CD4-positive, alpha-beta T cell (primary cell): Measurements from ENCODE around the gene MAPKAP1. TPM values are rescaled to one million over a fixed set of nuclear protein-coding genes. Genes with fewer than 3 reads are reported as not detected.

Experiments
- ATAC-seq: fragments of 200-7000 bp; cut with Tn5 transposase; one replicate; pipeline ENCODE4 v1.10.0; 2022; ENCODE audit warnings: mild to moderate bottlenecking; ENCODE audit not compliant: poor library complexity
- CTCF ChIA-PET: fragments of 350-600 bp; sonication (Branson Sonifier 250); formaldehyde crosslinking; loops from one replicate; lab custom pipeline; 2021; ENCODE audit warnings: antibody characterized with exemption, inconsistent platforms; lab: Charles Lee
- POLR2A ChIA-PET: fragments of 350-600 bp; sonication (Branson Sonifier 250); formaldehyde crosslinking; loops from one replicate; lab custom pipeline; 2021; ENCODE audit warnings: antibody characterized with exemption, inconsistent platforms; lab: Charles Lee
- DNase-seq, 14 experiments: peaks; one replicate each; pipeline ENCODE4 v3.0.0-alpha.2; 2013 to 2020; ENCODE audit warnings: mixed read lengths in 2 of 14
- H3K27ac ChIP-seq, 2 donors: one replicate each; pipeline versions ENCODE4 v1.5.1 to v1.7.0; 2013; ENCODE audit warnings: low read length in 2 of 2, low read depth in 1 of 2, mild to moderate bottlenecking in 1 of 2
- H3K27me3 ChIP-seq, 2 experiments: 1 replicate in 1 of 2; 2 replicates in 1 of 2; pipeline versions ENCODE4 v1.6.1 to v1.7.0; 2013; ENCODE audit warnings: low read length in 2 of 2, control low read depth in 1 of 2, mild to moderate bottlenecking in 1 of 2, moderate library complexity in 1 of 2; ENCODE audit not compliant: insufficient read depth in 2 of 2, control insufficient read depth in 1 of 2
- H3K36me3 ChIP-seq: one replicate; pipeline ENCODE4 v1.6.1; 2013; ENCODE audit warnings: low read length, control low read depth; ENCODE audit not compliant: insufficient read depth
- H3K4me1 ChIP-seq: one replicate; pipeline ENCODE4 v1.6.1; 2013; ENCODE audit warnings: low read length, control low read depth; ENCODE audit not compliant: insufficient read depth
- H3K4me3 ChIP-seq: one replicate; pipeline ENCODE4 v1.5.1; 2013; ENCODE audit warnings: mild to moderate bottlenecking, low read length, moderate library complexity
- H3K9me3 ChIP-seq, 2 experiments: 1 replicate in 1 of 2; 2 replicates in 1 of 2; pipeline versions ENCODE4 v1.6.1 to v1.7.0; 2013; ENCODE audit warnings: low read length in 2 of 2, mild to moderate bottlenecking in 2 of 2, control low read depth in 1 of 2, moderate library complexity in 1 of 2; ENCODE audit not compliant: control insufficient read depth in 1 of 2, insufficient read depth in 1 of 2
- H3K27ac Mint-ChIP-seq: one replicate; pipeline ENCODE4 v1.8.0; 2020; ENCODE audit warnings: mixed read lengths
- H3K27me3 Mint-ChIP-seq: one replicate; pipeline ENCODE4 v1.8.0; 2021; ENCODE audit warnings: mixed read lengths
- H3K36me3 Mint-ChIP-seq: one replicate; pipeline ENCODE4 v1.8.0; 2021; ENCODE audit warnings: low read depth, mixed read lengths
- H3K4me1 Mint-ChIP-seq: one replicate; pipeline ENCODE4 v1.8.0; 2021; ENCODE audit warnings: low read depth, mixed read lengths
- H3K4me3 Mint-ChIP-seq: one replicate; pipeline ENCODE4 v1.8.0; 2020; ENCODE audit warnings: mild to moderate bottlenecking, mixed read lengths
- H3K9me3 Mint-ChIP-seq: one replicate; pipeline ENCODE4 v1.8.0; 2020; ENCODE audit warnings: mixed read lengths
- CTCF ChIP-seq: fragments of 200-600 bp; IDR thresholded peaks from one replicate; pipeline ENCODE4 v1.8.0; 2022; ENCODE audit warnings: antibody characterized with exemption, mild to moderate bottlenecking
- intact Hi-C, 2 experiments: fragments of 100-400 bp; cut with DNase I in 1 of 2; cut with micrococcal nuclease in 1 of 2; formaldehyde crosslinking; loops; one replicate each; pipeline versions ENCODE4 v1.15.1 to v1.9.0; 2023 to 2025; cut with DNase I, micrococcal nuclease
- total RNA-seq, 174 experiments: library from RNA in 2 of 174; stranded (reverse) in 2 of 174; gene quantifications; one replicate each; pipeline ENCODE4 v1.2.3 and lab custom pipeline; 2021 to 2026

The MAPKAP1 gene
- total RNA-seq, 2 experiments from 2014 or later: 40.3 to 44.9 TPM

GRCh38 chr9:125685167-125685566 lies 21.8 kb downstream of the MAPKAP1 start:
- Histone ChIP-seq H3K4me1 (no peaks in the 10 kb centered on the region), H3K27me3 (no peaks in the 10 kb centered on the region), H3K36me3 (peaks cover 26% of the 10 kb centered on the region), H3K27ac (no peak overlapping the region), H3K9me3 (no peaks in the 10 kb centered on the region), H3K4me3 (no peak overlapping the region)
- Mint-ChIP-seq H3K36me3 (peaks cover 33% of the 10 kb centered on the region), H3K9me3 (no peaks in the 10 kb centered on the region), H3K4me3 (no peak overlapping the region), H3K27ac (no peak overlapping the region), H3K27me3 (no peaks in the 10 kb centered on the region), H3K4me1 (peaks cover 17% of the 10 kb centered on the region)
- intact Hi-C loops: no loop called here
- ChIA-PET CTCF (no interaction called here), POLR2A (no interaction called here)
- TF ChIP-seq CTCF: no peak
- no peak for DNase-seq
- no peak for ATAC-seq

- POLR2A ChIA-PET: no interaction called here
- TF ChIP-seq CTCF: no peak
Measured at GRCh38 chr9:125683486-125683885, 23.5 kb downstream of the MAPKAP1 start.

GRCh38 chr9:125682340-125682739 lies 24.7 kb downstream of the MAPKAP1 start:
- no peak overlapping the region for H3K27ac ChIP-seq
- Mint-ChIP-seq H3K4me3 (no peak overlapping the region), H3K27ac (no peak overlapping the region), H3K27me3 (no peaks in the 10 kb centered on the region), H3K36me3 (peaks cover 33% of the 10 kb centered on the region), H3K9me3 (no peaks in the 10 kb centered on the region), H3K4me1 (peaks cover 13% of the 10 kb centered on the region)
- CTCF ChIA-PET: no interaction called here
- DNase-seq (no peak), ATAC-seq (no peak)
- no peak overlapping the region for H3K4me3 ChIP-seq
- H3K36me3 ChIP-seq: peaks cover 26% of the 10 kb centered on the region
- no peaks in the 10 kb centered on the region for H3K4me1 ChIP-seq
- intact Hi-C loops: no loop called here
- H3K9me3 ChIP-seq: no peaks in the 10 kb centered on the region
- H3K27me3 ChIP-seq: no peaks in the 10 kb centered on the region
- no peak for TF ChIP-seq CTCF
- POLR2A ChIA-PET: no interaction called here

More at GRCh38 chr9:125683486-125683885, 23.5 kb downstream of the MAPKAP1 start:
- no peak overlapping the region for H3K4me3 Mint-ChIP-seq
- CTCF ChIA-PET: no interaction called here
- H3K36me3 ChIP-seq: peaks cover 26% of the 10 kb centered on the region
- no peaks in the 10 kb centered on the region for H3K4me1 ChIP-seq
- peaks cover 13% of the 10 kb centered on the region for H3K4me1 Mint-ChIP-seq
- no peaks in the 10 kb centered on the region for H3K9me3 Mint-ChIP-seq
- H3K27me3 ChIP-seq: no peaks in the 10 kb centered on the region
- ATAC-seq: no peak
- intact Hi-C loops: no loop called here
- H3K36me3 Mint-ChIP-seq: peaks cover 33% of the 10 kb centered on the region
- no peak overlapping the region for H3K4me3 ChIP-seq
- no peak for DNase-seq
- H3K27ac Mint-ChIP-seq: no peak overlapping the region
- H3K27me3 Mint-ChIP-seq: no peaks in the 10 kb centered on the region
- H3K9me3 ChIP-seq: no peaks in the 10 kb centered on the region
- H3K27ac ChIP-seq: no peak overlapping the region
